Lung (tissue), 12 donors: Measurements from ENCODE around the gene NAT14. TPM values are rescaled to one million over a fixed set of nuclear protein-coding genes. Genes with fewer than 3 reads are reported as not detected.

Source experiments
- ATAC-seq: fragments of 200-7000 bp; cut with Tn5 transposase; one replicate; pipeline ENCODE4 v1.9.1; 2020; ENCODE audit warnings: moderate number of reproducible peaks; ENCODE audit not compliant: insufficient read depth, low FRiP score
- DNase-seq, 3 donors: peaks; one replicate each; pipeline ENCODE4 v3.0.0-alpha.2; 2013 to 2017
- H3K27ac ChIP-seq, 2 donors: one replicate each; pipeline ENCODE4 v1.5.1; 2013; ENCODE audit warnings: mild to moderate bottlenecking in 2 of 2, moderate library complexity in 2 of 2, control low read depth in 1 of 2, inconsistent platforms in 1 of 2, low read depth in 1 of 2, low read length in 1 of 2
- H3K27me3 ChIP-seq, 3 donors: one replicate each; pipeline ENCODE4 v1.5.1; 2013; ENCODE audit warnings: low read length in 2 of 3; ENCODE audit not compliant: control insufficient read depth in 3 of 3, insufficient read depth in 3 of 3
- H3K36me3 ChIP-seq, 4 donors: one replicate each; pipeline ENCODE4 v1.5.1; 2013; ENCODE audit warnings: low read length in 4 of 4, mild to moderate bottlenecking in 1 of 4, moderate library complexity in 1 of 4; ENCODE audit not compliant: control insufficient read depth in 4 of 4, insufficient read depth in 4 of 4
- H3K4me1 ChIP-seq, 5 donors: one replicate each; pipeline ENCODE4 v1.5.1; 2013; ENCODE audit warnings: low read length in 5 of 5, mild to moderate bottlenecking in 2 of 5, moderate library complexity in 1 of 5; ENCODE audit not compliant: control insufficient read depth in 5 of 5, insufficient read depth in 5 of 5
- H3K4me3 ChIP-seq: one replicate; pipeline ENCODE4 v1.5.1; 2013; ENCODE audit warnings: mild to moderate bottlenecking, control low read depth, moderate library complexity
- H3K9ac ChIP-seq, 2 donors: one replicate each; pipeline ENCODE4 v1.5.1; 2013; ENCODE audit warnings: low read length in 2 of 2, control low read depth in 1 of 2; ENCODE audit not compliant: insufficient read depth in 1 of 2
- H3K9me3 ChIP-seq, 4 donors: one replicate each; pipeline ENCODE4 v1.5.1; 2013; ENCODE audit warnings: low read length in 3 of 4, mild to moderate bottlenecking in 1 of 4, moderate library complexity in 1 of 4; ENCODE audit not compliant: control insufficient read depth in 4 of 4, insufficient read depth in 3 of 4
- CTCF ChIP-seq: IDR thresholded peaks from 2 replicates; pipeline ENCODE4 v1.5.1; 2012; ENCODE audit warnings: mild to moderate bottlenecking; ENCODE audit errors: control extremely low read depth, extremely low read depth
- WGBS, 2 donors: extraction: QIAGEN DNeasy Blood & Tissue Kit; methylation state at CpG; one replicate each; pipeline ENCODE4 v1.1.7; 2013; 5-methylcytosine and 5-hydroxymethylcytosine counted together
- polyA plus RNA-seq, 2 donors: library from polyadenylated mRNA; stranded (reverse); fragments of 200-250 nt; gene quantifications; one replicate each; pipeline ENCODE4 v1.2.1, GENCODE V29; 2013
- total RNA-seq, 2 donors: library from RNA; depleted of rRNA in 1 of 2; stranded (reverse); fragments of >200 nt in 1 of 2; gene quantifications; one replicate each; pipeline ENCODE4 v1.2.1, GENCODE V29; 2014 to 2021
- donor health status: control.
- donor health status: control.
- donor health status: Bipolar disorder and iron deficiency.
- donor health status: healthy.
- donor health status: DM: yes; HTN: yes; CAD: no.

Gene NAT14
- total and polyA plus RNA-seq, 4 donors, result 17.7 to 46.2 (median 33.2) TPM

GRCh38 chr19:55488986-55489710, 4.2 kb downstream of the NAT14 start:
- Histone ChIP-seq H3K9me3 (no peaks in the 10 kb centered on the region), H3K4me3 (no peak overlapping the region), H3K27ac (no peak overlapping the region), H3K9ac (no peak overlapping the region), H3K27me3 (peaks cover 0 to 3% (median 0%) of the 10 kb centered on the region in 3 donors), H3K36me3 (no peaks in the 10 kb centered on the region), H3K4me1 (peaks cover 3 to 50% (median 14%) of the 10 kb centered on the region in 5 donors)
- 64 to 70% methylated on average over 35 to 36 of the region's 36 CpGs for WGBS, 2 donors
- TF ChIP-seq CTCF, result no peak
- ATAC-seq (no peak), DNase-seq (peak in 1 of 3 donors; percentile 22)

- peaks cover 0 to 3% (median 0%) of the 10 kb centered on the region in 3 donors for H3K27me3 ChIP-seq
- ATAC-seq (no peak), DNase-seq (no peak)
- 68 to 70% methylated on average over 19 to 21 of the region's 21 CpGs for WGBS, 2 donors
- TF ChIP-seq CTCF, result no peak
- H3K27ac ChIP-seq, result no peak overlapping the region
- no peak overlapping the region for H3K4me3 ChIP-seq
- H3K36me3 ChIP-seq, result no peaks in the 10 kb centered on the region
- peaks cover 0 to 46% (median 12%) of the 10 kb centered on the region in 5 donors for H3K4me1 ChIP-seq
- H3K9ac ChIP-seq, result no peak overlapping the region
- H3K9me3 ChIP-seq, result peaks cover 0 to 2% (median 0%) of the 10 kb centered on the region in 4 donors
Observed at GRCh38 chr19:55489711-55490477, 4.9 kb downstream of the NAT14 start.

- Histone ChIP-seq H3K9ac (no peak overlapping the region), H3K9me3 (peaks cover 0 to 2% (median 0%) of the 10 kb centered on the region in 4 donors), H3K27ac (no peak overlapping the region), H3K36me3 (no peaks in the 10 kb centered on the region), H3K27me3 (peaks cover 0 to 3% (median 0%) of the 10 kb centered on the region in 3 donors), H3K4me3 (no peak overlapping the region), H3K4me1 (peaks cover 0 to 41% (median 11%) of the 10 kb centered on the region in 5 donors)
- DNase-seq, result peak in 1 of 3 donors; percentile 10
- 79 to 80% methylated on average over 50 to 52 of the region's 52 CpGs for WGBS, 2 donors
- TF ChIP-seq CTCF, result no peak
- ATAC-seq, result no peak
Observed at GRCh38 chr19:55490478-55491432, 5.8 kb downstream of the NAT14 start.
